Liver (tissue), 9 donors: ENCODE results near the gene CKAP5. TPM values are rescaled to one million over a fixed set of nuclear protein-coding genes. Genes with fewer than 3 reads are reported as not detected.

ENCODE experiments used
- DNase-seq: peaks from one replicate; pipeline ENCODE4 v3.0.0-alpha.2; 2017; ENCODE audit warnings: low spot score
- H3K27ac ChIP-seq, 2 donors: one replicate each; pipeline ENCODE4 v1.7.0; 2013; ENCODE audit warnings: inconsistent platforms in 2 of 2, low read length in 2 of 2, control low read depth in 1 of 2, low read depth in 1 of 2, mild to moderate bottlenecking in 1 of 2
- H3K27me3 ChIP-seq, 4 donors: one replicate each; pipeline versions ENCODE4 v1.6.1 to v1.7.0; 2013; ENCODE audit warnings: low read length in 3 of 4, inconsistent platforms in 1 of 4, mild to moderate bottlenecking in 1 of 4, moderate library complexity in 1 of 4; ENCODE audit not compliant: control insufficient read depth in 4 of 4, insufficient read depth in 4 of 4
- H3K36me3 ChIP-seq, 4 donors: one replicate each; pipeline versions ENCODE4 v1.6.1 to v1.7.0; 2013; ENCODE audit warnings: low read length in 3 of 4, mild to moderate bottlenecking in 3 of 4, low read depth in 1 of 4, moderate library complexity in 1 of 4; ENCODE audit not compliant: control insufficient read depth in 4 of 4, insufficient read depth in 3 of 4
- H3K4me1 ChIP-seq, 4 donors: one replicate each; pipeline versions ENCODE4 v1.6.1 to v1.7.0; 2013; ENCODE audit warnings: low read length in 3 of 4, mild to moderate bottlenecking in 3 of 4, moderate library complexity in 1 of 4; ENCODE audit not compliant: control insufficient read depth in 4 of 4, insufficient read depth in 4 of 4
- H3K4me3 ChIP-seq, 3 donors: one replicate each; pipeline versions ENCODE4 v1.6.1 to v1.7.0; 2013; ENCODE audit warnings: low read length in 3 of 3, control low read depth in 1 of 3, low read depth in 1 of 3, mild to moderate bottlenecking in 1 of 3
- H3K9ac ChIP-seq, 2 donors: one replicate each; pipeline ENCODE4 v1.7.0; 2013; ENCODE audit warnings: low read length in 2 of 2, mild to moderate bottlenecking in 2 of 2, moderate library complexity in 2 of 2, control low read depth in 1 of 2, low read depth in 1 of 2
- H3K9me3 ChIP-seq, 4 donors: one replicate each; pipeline versions ENCODE4 v1.6.1 to v1.7.0; 2013; ENCODE audit warnings: low read length in 3 of 4; ENCODE audit not compliant: control insufficient read depth in 4 of 4
- EGR1 ChIP-seq, 2 donors: IDR thresholded peaks; 2 replicates each; pipeline ENCODE4 v1.6.1; 2016 to 2018; ENCODE audit warnings: antibody characterized with exemption in 2 of 2, low read depth in 2 of 2
- FOXA1 ChIP-seq: IDR thresholded peaks from 2 replicates; pipeline ENCODE4 v1.6.1; 2016; ENCODE audit warnings: antibody characterized with exemption
- FOXA2 ChIP-seq: IDR thresholded peaks from 2 replicates; pipeline ENCODE4 v1.6.1; 2016; ENCODE audit warnings: antibody characterized with exemption
- GABPA ChIP-seq, 2 donors: IDR thresholded peaks in 1 of 2; conservative IDR thresholded peaks in 1 of 2; 2 replicates each; pipeline ENCODE4 v1.6.1; 2016; ENCODE audit warnings: antibody characterized with exemption in 2 of 2, mild to moderate bottlenecking in 1 of 2, moderate library complexity in 1 of 2
- HNF4A ChIP-seq, 2 donors: conservative IDR thresholded peaks; 2 replicates each; pipeline ENCODE4 v1.6.1; 2016; ENCODE audit warnings: antibody characterized with exemption in 2 of 2, mild to moderate bottlenecking in 2 of 2
- HNF4G ChIP-seq: IDR thresholded peaks from 2 replicates; pipeline ENCODE4 v1.6.1; 2016; ENCODE audit warnings: antibody characterized with exemption
- JUND ChIP-seq, 2 donors: IDR thresholded peaks; 2 replicates each; pipeline ENCODE4 v1.6.1; 2016; ENCODE audit warnings: antibody characterized with exemption in 2 of 2
- NR2F2 ChIP-seq: IDR thresholded peaks from 2 replicates; pipeline ENCODE4 v1.6.1; 2016; ENCODE audit warnings: antibody characterized with exemption
- RAD21 ChIP-seq, 2 donors: IDR thresholded peaks; 2 replicates each; pipeline ENCODE4 v1.6.1; 2016; ENCODE audit warnings: antibody characterized with exemption in 2 of 2, mild to moderate bottlenecking in 2 of 2
- RXRA ChIP-seq, 2 donors: IDR thresholded peaks; 2 replicates each; pipeline ENCODE4 v1.6.1; 2017 to 2018; ENCODE audit warnings: antibody characterized with exemption in 2 of 2, mild to moderate bottlenecking in 1 of 2
- SP1 ChIP-seq: IDR thresholded peaks from 2 replicates; pipeline ENCODE4 v1.6.1; 2018; ENCODE audit warnings: antibody characterized with exemption, mild to moderate bottlenecking
- TAF1 ChIP-seq: conservative IDR thresholded peaks from 2 replicates; pipeline ENCODE4 v1.6.1; 2016; ENCODE audit warnings: antibody characterized with exemption, mild to moderate bottlenecking
- YY1 ChIP-seq: IDR thresholded peaks from 2 replicates; pipeline ENCODE4 v1.6.1; 2016; ENCODE audit warnings: antibody characterized with exemption, mild to moderate bottlenecking
- ZBTB33 ChIP-seq: IDR thresholded peaks from 2 replicates; pipeline ENCODE4 v1.6.1; 2016; ENCODE audit warnings: antibody characterized with exemption
- WGBS: extraction: QIAGEN DNeasy Blood & Tissue Kit; methylation state at CpG from one replicate; pipeline ENCODE4 v1.1.7; 2013; 5-methylcytosine and 5-hydroxymethylcytosine counted together
- polyA plus RNA-seq, 2 donors: library from polyadenylated mRNA; stranded (reverse) in 1 of 2; unstranded in 1 of 2; fragments of 200-250 nt in 1 of 2; fragments of >200 nt in 1 of 2; fragmentation: Nextera tagmentation in 1 of 2; extraction: Ambion mirVana in 1 of 2; gene quantifications; one replicate each; pipeline versions ENCODE4 v1.2.1 to v1.2.3, GENCODE V29; 2013 to 2015
- total RNA-seq, 2 donors: library from RNA; depleted of rRNA; stranded (reverse); fragments of >200 nt; gene quantifications; one replicate each; pipeline ENCODE4 v1.2.3, GENCODE V29; 2014
- TF ChIP-seq, protein P1 (sequence below): IDR thresholded peaks from 2 replicates; pipeline ENCODE4 v1.6.1; 2016; ENCODE audit warnings: antibody characterized with exemption
- TF ChIP-seq, protein P2 (sequence below): IDR thresholded peaks from 2 replicates; pipeline ENCODE4 v1.6.1; 2016; ENCODE audit warnings: antibody characterized with exemption
- TF ChIP-seq, protein P3 (sequence below): IDR thresholded peaks from 2 replicates; pipeline ENCODE4 v1.6.1; 2016; ENCODE audit warnings: antibody characterized with exemption, mild to moderate bottlenecking
- TF ChIP-seq, protein P4 (sequence below): fragments of 150-350 bp; IDR thresholded peaks from 2 replicates; pipeline ENCODE4 v1.5.1; 2017; ENCODE audit warnings: improper control_type of control experiment, low read depth, low read length; ENCODE audit not compliant: missing input control
- donor health status: healthy.
- donor health status: healthy.
- donor health status: healthy.
- donor health status: healthy.
- donor health status: healthy.

The CKAP5 gene
- total and polyA plus RNA-seq, 4 donors: 6.1 to 70.4 (median 15.4) TPM

- Histone ChIP-seq H3K4me3 (peak overlapping the region; percentile 46 to 58 (median 47)), H3K27ac (peak overlapping the region; percentile 10 to 15), H3K9ac (peak overlapping the region in 1 of 2 donors; percentile 60), H3K9me3 (no peaks in the 10 kb centered on the region), H3K4me1 (peaks cover 0 to 11% (median 10%) of the 10 kb centered on the region in 4 donors), H3K27me3 (no peaks in the 10 kb centered on the region), H3K36me3 (no peaks in the 10 kb centered on the region)
- DNase-seq: peak; percentile 88
- TF ChIP-seq, protein P1, sequence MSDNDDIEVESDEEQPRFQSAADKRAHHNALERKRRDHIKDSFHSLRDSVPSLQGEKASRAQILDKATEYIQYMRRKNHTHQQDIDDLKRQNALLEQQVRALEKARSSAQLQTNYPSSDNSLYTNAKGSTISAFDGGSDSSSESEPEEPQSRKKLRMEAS: peak; percentile 60
- TF ChIP-seq YY1 (peak; percentile 60), HNF4G (peak; percentile 89), FOXA1 (peak; percentile 51), ZBTB33 (peak; percentile 25), GABPA (IDR thresholded peaks at IDR 0.05 in 1 of 2, conservative IDR thresholded peaks at IDR 0.05 in 1 of 2) (peak in 1 of 2 donors; percentile 70), RXRA (IDR thresholded peaks at IDR 0.05) (peak; percentile 97 to 99), TAF1 (no peak), FOXA2 (peak; percentile 66), RAD21 (IDR thresholded peaks at IDR 0.05) (peak; percentile 44 to 66), NR2F2 (peak; percentile 94), JUND (IDR thresholded peaks at IDR 0.05) (peak in 1 of 2 donors; percentile 27), EGR1 (IDR thresholded peaks at IDR 0.05; ENCODE audit: low read depth in 2 of 2) (no peak), SP1 (peak; percentile 97), HNF4A (conservative IDR thresholded peaks at IDR 0.05) (peak; percentile 96 to 97)
- TF ChIP-seq, protein P2, sequence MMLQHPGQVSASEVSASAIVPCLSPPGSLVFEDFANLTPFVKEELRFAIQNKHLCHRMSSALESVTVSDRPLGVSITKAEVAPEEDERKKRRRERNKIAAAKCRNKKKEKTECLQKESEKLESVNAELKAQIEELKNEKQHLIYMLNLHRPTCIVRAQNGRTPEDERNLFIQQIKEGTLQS: no peak
- TF ChIP-seq, protein P3, sequence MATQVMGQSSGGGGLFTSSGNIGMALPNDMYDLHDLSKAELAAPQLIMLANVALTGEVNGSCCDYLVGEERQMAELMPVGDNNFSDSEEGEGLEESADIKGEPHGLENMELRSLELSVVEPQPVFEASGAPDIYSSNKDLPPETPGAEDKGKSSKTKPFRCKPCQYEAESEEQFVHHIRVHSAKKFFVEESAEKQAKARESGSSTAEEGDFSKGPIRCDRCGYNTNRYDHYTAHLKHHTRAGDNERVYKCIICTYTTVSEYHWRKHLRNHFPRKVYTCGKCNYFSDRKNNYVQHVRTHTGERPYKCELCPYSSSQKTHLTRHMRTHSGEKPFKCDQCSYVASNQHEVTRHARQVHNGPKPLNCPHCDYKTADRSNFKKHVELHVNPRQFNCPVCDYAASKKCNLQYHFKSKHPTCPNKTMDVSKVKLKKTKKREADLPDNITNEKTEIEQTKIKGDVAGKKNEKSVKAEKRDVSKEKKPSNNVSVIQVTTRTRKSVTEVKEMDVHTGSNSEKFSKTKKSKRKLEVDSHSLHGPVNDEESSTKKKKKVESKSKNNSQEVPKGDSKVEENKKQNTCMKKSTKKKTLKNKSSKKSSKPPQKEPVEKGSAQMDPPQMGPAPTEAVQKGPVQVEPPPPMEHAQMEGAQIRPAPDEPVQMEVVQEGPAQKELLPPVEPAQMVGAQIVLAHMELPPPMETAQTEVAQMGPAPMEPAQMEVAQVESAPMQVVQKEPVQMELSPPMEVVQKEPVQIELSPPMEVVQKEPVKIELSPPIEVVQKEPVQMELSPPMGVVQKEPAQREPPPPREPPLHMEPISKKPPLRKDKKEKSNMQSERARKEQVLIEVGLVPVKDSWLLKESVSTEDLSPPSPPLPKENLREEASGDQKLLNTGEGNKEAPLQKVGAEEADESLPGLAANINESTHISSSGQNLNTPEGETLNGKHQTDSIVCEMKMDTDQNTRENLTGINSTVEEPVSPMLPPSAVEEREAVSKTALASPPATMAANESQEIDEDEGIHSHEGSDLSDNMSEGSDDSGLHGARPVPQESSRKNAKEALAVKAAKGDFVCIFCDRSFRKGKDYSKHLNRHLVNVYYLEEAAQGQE: no peak
- TF ChIP-seq, protein P4, sequence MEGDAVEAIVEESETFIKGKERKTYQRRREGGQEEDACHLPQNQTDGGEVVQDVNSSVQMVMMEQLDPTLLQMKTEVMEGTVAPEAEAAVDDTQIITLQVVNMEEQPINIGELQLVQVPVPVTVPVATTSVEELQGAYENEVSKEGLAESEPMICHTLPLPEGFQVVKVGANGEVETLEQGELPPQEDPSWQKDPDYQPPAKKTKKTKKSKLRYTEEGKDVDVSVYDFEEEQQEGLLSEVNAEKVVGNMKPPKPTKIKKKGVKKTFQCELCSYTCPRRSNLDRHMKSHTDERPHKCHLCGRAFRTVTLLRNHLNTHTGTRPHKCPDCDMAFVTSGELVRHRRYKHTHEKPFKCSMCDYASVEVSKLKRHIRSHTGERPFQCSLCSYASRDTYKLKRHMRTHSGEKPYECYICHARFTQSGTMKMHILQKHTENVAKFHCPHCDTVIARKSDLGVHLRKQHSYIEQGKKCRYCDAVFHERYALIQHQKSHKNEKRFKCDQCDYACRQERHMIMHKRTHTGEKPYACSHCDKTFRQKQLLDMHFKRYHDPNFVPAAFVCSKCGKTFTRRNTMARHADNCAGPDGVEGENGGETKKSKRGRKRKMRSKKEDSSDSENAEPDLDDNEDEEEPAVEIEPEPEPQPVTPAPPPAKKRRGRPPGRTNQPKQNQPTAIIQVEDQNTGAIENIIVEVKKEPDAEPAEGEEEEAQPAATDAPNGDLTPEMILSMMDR: peak; percentile 24
- WGBS: 3% methylated on average over 32 of the region's 32 CpGs
Observed at GRCh38 chr11:46826310-46827044, 19.6 kb downstream of the CKAP5 start.
